ENCODE data around the gene PDE10A.

Gene PDE10A

DNA sequence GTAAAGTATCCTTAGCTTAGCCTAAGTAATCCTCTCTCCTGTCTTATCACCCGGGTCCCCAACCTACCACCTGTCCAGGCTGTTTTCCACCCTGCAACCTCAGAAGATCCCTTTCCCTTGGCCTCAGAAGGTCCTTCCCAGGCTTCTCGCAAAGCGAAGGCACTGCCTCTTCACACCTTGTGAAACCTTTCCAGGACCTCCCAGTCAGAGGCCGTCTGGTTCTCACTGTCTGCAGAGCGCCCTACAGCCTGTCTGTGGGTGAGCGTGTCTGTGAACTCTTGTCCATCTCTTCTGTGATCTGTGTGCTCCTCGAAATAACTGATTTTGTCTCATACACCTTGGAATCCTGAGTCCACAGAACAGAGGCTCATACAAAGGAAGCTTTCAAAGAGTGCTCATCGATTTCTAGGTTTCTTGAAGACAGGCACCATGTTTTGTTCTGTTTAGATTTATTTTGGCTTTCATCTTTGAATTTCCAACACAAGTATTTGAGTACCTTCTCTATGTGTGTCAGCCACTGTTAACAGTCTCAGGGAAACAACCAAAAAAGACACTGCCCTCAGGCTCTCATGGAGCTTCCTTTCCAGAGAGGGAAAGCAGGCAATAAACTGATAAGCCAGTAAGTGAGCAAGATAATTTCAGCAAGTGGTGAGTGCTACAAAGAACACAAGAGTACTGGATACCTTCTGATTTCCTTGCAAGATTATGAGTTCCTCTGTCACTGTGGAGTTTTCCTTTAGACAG, 6.3 kb downstream of the PDE10A start:
- DNase-seq (ENCODE audit: extremely low read depth in 1 of 2, low read depth in 1 of 2) = no peak

DNA sequence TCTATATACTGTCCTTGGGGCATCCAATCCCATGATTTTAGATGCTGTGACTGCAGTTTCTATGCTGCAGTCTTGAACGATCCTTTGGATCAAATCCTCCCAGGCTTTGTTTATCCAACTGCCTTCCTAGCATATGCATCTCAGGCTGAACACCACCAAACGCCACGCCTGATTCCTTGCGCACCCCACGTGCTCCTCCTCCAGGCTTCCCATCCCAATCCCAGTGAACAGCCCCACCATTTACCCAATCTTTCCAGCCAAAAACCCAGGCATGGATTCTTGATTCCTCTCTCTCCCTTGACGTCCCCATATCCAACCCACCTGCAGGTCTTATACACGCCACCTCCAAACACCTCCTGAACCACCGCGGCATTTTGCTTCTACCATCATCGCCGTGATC, 7.8 kb downstream of the PDE10A start:
- no peak for DNase-seq (ENCODE audit: extremely low read depth in 1 of 2, low read depth in 1 of 2)

DNA sequence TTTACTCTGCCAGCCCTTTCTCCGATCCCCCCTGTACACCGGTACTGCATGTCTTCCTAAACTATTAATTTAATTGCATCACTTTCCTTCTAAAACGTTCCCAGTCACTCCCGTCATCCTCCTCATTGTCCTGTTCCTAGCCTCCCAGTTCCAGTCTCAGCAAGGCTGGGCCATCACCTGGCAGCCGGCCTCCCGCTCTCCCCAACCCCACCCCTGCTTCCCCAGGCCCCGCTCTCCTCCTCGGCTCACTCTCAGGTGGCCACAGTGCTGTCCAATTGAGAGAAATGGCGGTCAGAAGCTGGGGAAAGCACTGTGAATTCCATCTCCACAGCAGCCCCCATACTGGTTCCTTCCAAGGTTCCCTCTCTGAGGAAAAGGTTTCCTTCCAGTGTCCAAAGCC, 8.9 kb downstream of the PDE10A start:
- no peak for DNase-seq (ENCODE audit: extremely low read depth in 1 of 2, low read depth in 1 of 2)

DNA sequence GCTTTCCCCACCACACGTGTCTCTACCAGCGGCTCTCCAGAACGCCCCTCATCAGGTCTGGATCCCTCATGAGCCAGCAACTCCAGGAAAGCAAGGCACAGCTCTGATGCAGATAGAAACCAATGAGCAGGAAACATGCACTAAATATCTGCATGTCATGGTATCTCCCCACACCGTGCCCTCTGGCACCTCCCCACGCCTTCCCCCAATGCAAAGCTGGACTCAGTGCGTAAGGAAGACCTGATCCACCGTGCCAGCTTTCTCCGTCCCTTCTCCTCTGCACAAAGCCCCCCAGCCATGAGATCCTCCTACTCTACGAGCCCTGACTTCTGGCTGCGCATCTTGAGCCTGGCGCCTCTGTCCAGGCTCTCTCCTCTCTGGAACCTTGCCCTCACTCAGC, 9.4 kb downstream of the PDE10A start:
- no peak for DNase-seq (ENCODE audit: extremely low read depth in 1 of 2, low read depth in 1 of 2)

GRCh38 chr6:165653196-165653595, 9.8 kb downstream of the PDE10A start:
- no peak for DNase-seq (ENCODE audit: extremely low read depth in 1 of 2, low read depth in 1 of 2)

DNA sequence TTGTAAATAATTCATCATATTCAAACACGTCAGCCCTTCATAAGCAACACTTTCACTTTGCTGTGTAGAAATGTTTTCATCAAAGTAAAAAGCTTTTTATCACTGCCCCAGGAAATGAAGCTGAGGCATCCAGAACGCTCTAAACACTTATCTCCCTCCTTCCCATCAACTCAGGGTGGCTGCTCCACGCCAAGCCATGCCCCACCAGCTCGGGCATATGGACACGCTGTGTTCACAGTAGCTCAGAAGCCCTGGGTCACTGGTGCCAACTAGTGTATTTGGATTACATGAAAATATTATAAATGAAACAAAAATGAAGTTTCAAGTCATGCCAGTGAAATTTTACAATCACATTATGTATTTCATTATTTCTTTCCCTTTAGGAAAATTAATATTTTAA, 10.3 kb downstream of the PDE10A start:
- no peak for DNase-seq (ENCODE audit: extremely low read depth in 1 of 2, low read depth in 1 of 2)

DNA sequence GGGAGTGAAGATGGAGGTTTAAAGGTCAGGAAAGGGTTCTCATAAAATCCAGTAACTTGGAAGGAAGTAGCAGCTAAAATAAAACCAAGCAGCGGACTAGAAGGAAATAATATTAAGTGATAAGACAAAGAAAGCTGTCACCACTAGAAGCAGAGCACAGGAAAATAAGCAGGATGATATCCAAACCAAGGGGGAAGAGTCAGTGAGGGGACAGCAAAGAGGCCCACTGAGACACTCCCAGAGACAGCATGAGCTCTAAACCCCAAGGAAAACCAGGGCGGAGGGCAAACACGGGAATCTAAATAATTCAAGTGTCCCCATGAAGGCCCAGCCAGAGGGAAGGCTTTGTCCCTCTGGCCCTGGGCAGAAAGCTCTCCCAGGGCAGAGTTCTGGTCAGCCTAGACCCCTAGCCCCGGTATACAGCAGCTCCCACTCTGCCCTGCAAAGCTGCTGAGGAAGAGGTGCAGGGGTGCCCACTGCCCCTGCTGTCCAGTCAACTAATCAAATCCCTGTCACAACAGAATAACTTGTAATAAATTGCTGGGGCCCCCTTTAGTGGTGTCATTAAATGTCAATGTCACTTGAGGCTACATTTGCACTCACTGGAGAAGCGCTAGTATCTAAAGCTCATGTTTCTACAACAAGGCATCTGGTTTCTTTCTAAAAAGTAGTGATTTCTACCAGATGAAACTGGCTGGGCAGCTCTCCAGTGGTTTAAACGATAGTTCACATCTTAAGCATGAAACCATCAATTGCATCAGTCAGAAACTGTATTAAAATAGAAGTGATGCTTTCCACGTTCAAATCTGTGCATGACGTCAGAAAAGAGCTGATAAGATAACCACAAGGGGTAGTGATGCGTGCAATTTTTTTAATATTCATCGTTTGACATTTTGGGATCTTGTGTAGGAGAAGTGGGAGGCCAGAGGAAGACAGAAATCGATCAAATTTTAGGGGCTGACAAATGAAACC, 13.6 kb downstream of the PDE10A start:
- no peak for DNase-seq (ENCODE audit: extremely low read depth in 1 of 2, low read depth in 1 of 2)

DNA sequence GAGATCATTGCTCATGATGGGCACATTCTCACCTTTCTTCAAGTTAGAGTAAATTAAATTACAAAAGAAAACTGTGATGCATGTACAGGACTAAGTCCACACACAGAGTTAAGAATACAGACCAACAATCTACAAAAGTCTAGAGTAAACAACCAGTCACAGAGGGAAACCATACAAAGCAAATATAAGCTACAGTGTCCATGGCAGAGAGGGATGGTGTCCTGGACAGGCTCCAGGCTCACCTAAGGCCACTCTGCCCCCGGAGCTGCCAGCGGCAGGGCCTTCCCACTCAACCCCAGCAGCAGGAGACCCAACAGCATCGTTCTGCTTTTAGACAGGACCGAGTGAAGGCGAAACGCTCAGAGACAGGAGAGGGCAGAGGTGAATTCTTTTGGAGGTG, 16.0 kb downstream of the PDE10A start:
- DNase-seq (ENCODE audit: extremely low read depth in 1 of 2, low read depth in 1 of 2) = no peak

GRCh38 chr6:165645919-165646318, 17.1 kb downstream of the PDE10A start:
- no peak for DNase-seq (ENCODE audit: extremely low read depth in 1 of 2, low read depth in 1 of 2)

DNA sequence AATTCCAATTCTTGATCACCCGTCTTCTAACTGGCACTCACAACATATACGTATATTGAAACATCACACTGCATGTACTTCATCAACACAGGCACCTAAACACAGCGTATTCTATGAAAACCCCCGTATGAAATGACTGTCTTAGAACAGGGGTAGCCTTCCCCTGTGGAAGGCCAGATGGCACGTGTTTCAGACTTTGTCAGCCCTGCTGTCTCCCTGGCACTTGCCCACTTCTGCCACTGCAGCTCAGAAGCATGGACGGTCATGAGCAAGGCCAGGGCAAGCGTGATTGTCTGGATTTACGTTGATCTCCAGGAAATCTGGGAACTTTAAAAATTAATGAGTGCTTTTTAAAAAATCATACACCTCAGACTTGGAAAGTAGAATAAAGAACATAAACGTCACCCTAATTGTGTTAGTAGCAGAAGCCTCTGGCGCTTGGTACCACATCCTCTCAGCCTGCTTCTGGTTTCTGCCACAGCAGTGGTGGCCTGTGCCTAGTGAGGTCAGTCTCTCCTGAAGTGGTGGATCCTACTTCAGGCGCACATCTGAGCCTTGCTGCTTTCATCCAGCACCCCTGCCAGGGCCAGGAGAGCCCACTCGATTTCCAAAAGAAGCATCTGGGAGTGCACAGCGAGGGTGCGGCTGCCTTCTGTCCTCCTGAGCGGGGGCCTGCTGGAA, 18.3 kb downstream of the PDE10A start:
- no peak for DNase-seq (ENCODE audit: extremely low read depth in 1 of 2, low read depth in 1 of 2)

DNA sequence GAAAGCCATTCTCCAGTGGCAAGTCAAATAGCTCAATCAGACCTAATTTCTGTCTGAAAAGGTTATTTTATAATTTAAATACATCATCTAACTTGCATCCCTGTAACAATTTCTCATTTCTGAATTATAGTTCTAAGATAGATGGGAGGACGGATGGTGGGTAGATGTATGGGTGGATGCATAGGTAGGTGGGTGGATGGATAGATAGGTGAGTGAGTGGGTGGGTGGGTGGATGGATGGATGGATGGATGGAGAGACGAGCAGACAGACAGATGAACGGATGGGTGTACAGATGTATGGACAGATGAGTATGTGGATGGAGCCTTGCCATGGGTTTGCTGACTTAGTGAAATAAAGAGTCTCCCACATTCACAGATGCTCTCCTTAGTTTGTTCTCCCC, 20.0 kb downstream of the PDE10A start:
- DNase-seq (ENCODE audit: extremely low read depth in 1 of 2, low read depth in 1 of 2) = no peak

DNA sequence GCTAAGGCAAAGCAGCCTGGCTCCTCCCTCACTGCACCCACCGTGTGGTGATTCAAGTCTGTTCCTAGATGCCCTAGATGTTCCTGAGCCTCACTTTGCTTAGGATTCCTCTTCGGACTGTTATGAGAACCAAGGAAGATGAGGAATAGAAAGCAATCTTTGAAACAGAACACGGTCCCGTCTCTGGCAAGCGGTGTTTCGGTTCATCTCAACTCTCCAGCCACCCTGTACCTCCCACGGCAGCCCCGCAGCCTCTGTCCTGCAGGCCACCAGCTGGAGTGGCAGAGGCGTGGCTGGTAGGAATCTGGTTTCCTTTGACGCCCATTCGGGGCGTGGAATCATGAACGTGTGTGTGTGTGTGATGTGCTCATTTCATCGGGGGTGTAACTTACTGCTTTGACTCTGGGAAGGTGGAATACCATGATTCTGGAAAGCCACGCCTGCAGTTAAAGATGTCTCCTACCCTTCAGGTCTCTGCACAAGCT, 21.3 kb downstream of the PDE10A start:
- no peak for DNase-seq (ENCODE audit: extremely low read depth in 1 of 2, low read depth in 1 of 2)

- DNase-seq (ENCODE audit: extremely low read depth in 1 of 2, low read depth in 1 of 2) = no peak
These were observed 22.2 kb downstream of the PDE10A start for GRCh38 chr6:165640806-165641205.

- DNase-seq (ENCODE audit: extremely low read depth in 1 of 2, low read depth in 1 of 2) = no peak
These were observed 24.5 kb downstream of the PDE10A start for GRCh38 chr6:165638530-165638929.

DNA sequence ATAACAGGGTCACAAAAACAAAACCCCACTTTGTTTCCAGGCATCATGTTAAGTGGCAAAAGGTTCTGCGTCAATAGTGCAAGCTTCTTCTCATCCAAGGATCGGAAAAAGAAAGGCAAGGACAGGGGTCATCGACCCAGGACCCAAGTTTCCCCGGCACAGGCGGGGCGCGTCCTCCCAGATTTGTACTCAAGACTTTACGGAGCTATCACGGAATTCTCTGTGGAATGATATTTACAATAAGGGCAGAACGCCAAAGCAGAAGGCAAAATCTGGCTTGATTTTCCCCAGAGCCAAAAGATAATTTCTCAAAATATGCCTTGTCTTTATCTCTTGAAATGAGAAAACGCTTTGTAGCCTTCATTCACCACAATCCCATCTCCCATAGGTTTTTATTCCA, 25.5 kb downstream of the PDE10A start:
- DNase-seq (ENCODE audit: extremely low read depth in 1 of 2, low read depth in 1 of 2) = no peak

- DNase-seq (ENCODE audit: extremely low read depth in 1 of 2, low read depth in 1 of 2) = no peak
These were observed 26.5 kb downstream of the PDE10A start for GRCh38 chr6:165636402-165637048.

GRCh38 chr6:165635965-165636364, 27.1 kb downstream of the PDE10A start:
- DNase-seq (ENCODE audit: extremely low read depth in 1 of 2, low read depth in 1 of 2) = no peak

DNA sequence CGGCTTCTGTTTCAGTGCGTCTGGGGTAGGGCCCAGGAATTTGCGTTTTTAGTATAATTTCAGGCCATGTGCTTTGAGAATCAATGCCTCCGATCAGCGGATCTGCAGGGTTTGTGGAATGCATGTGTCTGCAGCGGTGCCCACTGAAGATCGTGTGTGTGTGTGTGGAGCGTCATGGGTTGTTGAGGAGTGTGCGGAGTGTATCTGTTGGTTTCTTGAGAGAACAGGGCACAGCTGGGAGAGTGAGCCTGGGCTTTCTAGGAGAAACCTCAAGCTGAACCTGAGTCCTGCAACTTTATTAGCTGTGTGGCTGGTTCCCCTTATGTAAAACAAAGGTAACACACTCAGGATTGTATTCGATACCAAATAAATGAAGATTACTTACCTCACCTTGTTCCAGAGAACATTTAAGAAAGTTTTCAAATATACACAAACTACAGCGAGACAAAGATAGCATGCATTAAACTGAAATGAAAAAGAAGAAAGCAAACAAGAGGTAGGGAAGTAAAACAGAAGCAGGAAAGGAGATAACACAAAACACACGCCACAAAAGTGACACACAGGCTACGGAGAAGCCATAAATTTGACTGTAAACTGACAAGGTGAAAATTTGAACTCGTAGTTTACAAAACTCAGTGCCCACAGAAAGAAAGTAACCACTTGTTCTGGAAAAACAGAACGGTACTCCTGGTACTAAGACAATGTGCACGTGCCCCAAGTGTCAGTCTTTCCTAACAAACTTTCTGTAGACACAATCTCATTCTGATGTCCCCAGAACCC, 28.8 kb downstream of the PDE10A start:
- no peak for DNase-seq (ENCODE audit: extremely low read depth in 1 of 2, low read depth in 1 of 2)

GRCh38 chr6:165632194-165632593, 30.8 kb downstream of the PDE10A start:
- no peak for DNase-seq (ENCODE audit: extremely low read depth in 1 of 2, low read depth in 1 of 2)

- no peak for DNase-seq (ENCODE audit: extremely low read depth in 1 of 2, low read depth in 1 of 2)
These were observed 32.5 kb downstream of the PDE10A start for GRCh38 chr6:165630544-165630953.

Data from activated CD8-positive, alpha-beta memory T cell treated with anti-CD3 and anti-CD28 coated beads for 1 hour (primary cell).